ENCODE results near the gene RIN1. TPM values are rescaled to one million over a fixed set of nuclear protein-coding genes. Genes with fewer than 3 reads are reported as not detected.

The RIN1 gene
- total and polyA plus RNA-seq, 9 of the 15 experiments (the other 6 are each of a cell fraction or from before 2014, with no cell fraction given): 0.01 to 1.2 (median 0.45) TPM; not detected in 1

- TF ChIP-seq ETV6 (IDR thresholded peaks at IDR 0.05; ENCODE audit: borderline replicate concordance in 1 of 2, low read depth in 2 of 2, low read length in 1 of 2): no peak
- TF ChIP-seq ETV6 (CRISPR knock-in tag; IDR thresholded peaks at IDR 0.05; ENCODE audit: borderline replicate concordance): no peak
- TF ChIP-seq MTF1 (CRISPR knock-in tag; IDR thresholded peaks at IDR 0.05; ENCODE audit: borderline replicate concordance): no peak
- TF ChIP-seq HDAC3 (IDR thresholded peaks at IDR 0.05; ENCODE audit: borderline replicate concordance, partially characterized antibody): no peak
- no peak for TF ChIP-seq TAF9B (IDR thresholded peaks at IDR 0.05; ENCODE audit: partially characterized antibody)
- TF ChIP-seq KLF6 (CRISPR knock-in tag; IDR thresholded peaks at IDR 0.05; ENCODE audit: borderline replicate concordance): 0 out of 2 replicates have a peak, but pooled peaks have one; percentile 17
- peak in 1 of 2 experiments; percentile 74 for TF ChIP-seq E2F6 (IDR thresholded peaks at IDR 0.05; ENCODE audit: borderline replicate concordance in 1 of 2, extremely low read depth in 1 of 2, insufficient read depth in 1 of 2, insufficient read length in 1 of 2, low read depth in 1 of 2, low read length in 1 of 2, poor library complexity in 1 of 2, severe bottlenecking in 1 of 2)
- TF ChIP-seq ZNF282 (CRISPR knock-in tag; IDR thresholded peaks at IDR 0.05): no peak
- no peak for TF ChIP-seq ZNF445 (CRISPR knock-in tag; IDR thresholded peaks at IDR 0.05; ENCODE audit: low read depth)
- no peak for TF ChIP-seq CREBBP (IDR thresholded peaks at IDR 0.05; ENCODE audit: low read depth, low read length)
Measured at GRCh38 chr11:66312549-66313320, 23.5 kb downstream of the RIN1 start (continued).

All from K562 (cell line).